Activated CD4-positive, CD25-positive, alpha-beta regulatory T cell (primary cell): ENCODE results near the gene ADGRG6.
"Not testable (repeated sequence)": the region's sequence is repeated elsewhere in the genome, so short reads cannot be mapped to it uniquely, and the experiment has no call there.

Experiments used
- DNase-seq, 4 experiments: peaks; one replicate each; lab custom pipeline; 2025; lab: John Stamatoyannopoulos, UW

The ADGRG6 gene

GRCh38 chr6:142322504-142323198, 20.8 kb downstream of the ADGRG6 start:
- DNase-seq, result no peak

- DNase-seq, result no peak
Observed at GRCh38 chr6:142323377-142323776, 21.6 kb downstream of the ADGRG6 start.

GRCh38 chr6:142324111-142324510, 22.3 kb downstream of the ADGRG6 start:
- no peak for DNase-seq

GRCh38 chr6:142325111-142325510, 23.3 kb downstream of the ADGRG6 start:
- no peak for DNase-seq

- DNase-seq, result no peak
Observed at GRCh38 chr6:142326540-142326939, 24.7 kb downstream of the ADGRG6 start.

- DNase-seq, result no peak
Observed at GRCh38 chr6:142328070-142328469, 26.3 kb downstream of the ADGRG6 start.

- DNase-seq, result no peak
Observed at GRCh38 chr6:142329486-142330113, 27.8 kb downstream of the ADGRG6 start.

GRCh38 chr6:142331075-142331551, 29.3 kb downstream of the ADGRG6 start:
- no peak for DNase-seq

GRCh38 chr6:142331601-142332000, 29.8 kb downstream of the ADGRG6 start:
- DNase-seq, result no peak

- no peak for DNase-seq
Observed at GRCh38 chr6:142332393-142333098, 30.7 kb downstream of the ADGRG6 start.

GRCh38 chr6:142333431-142333830, 31.6 kb downstream of the ADGRG6 start:
- DNase-seq, result no peak

- DNase-seq, result no peak
Observed at GRCh38 chr6:142334294-142334693, 32.5 kb downstream of the ADGRG6 start.

- DNase-seq, result no peak
Observed at GRCh38 chr6:142335415-142335814, 33.6 kb downstream of the ADGRG6 start.

GRCh38 chr6:142336183-142336582, 34.4 kb downstream of the ADGRG6 start:
- no peak for DNase-seq

GRCh38 chr6:142336787-142337186, 35.0 kb downstream of the ADGRG6 start:
- no peak for DNase-seq

- no peak for DNase-seq
Observed at GRCh38 chr6:142339113-142339512, 37.3 kb downstream of the ADGRG6 start.

- no peak for DNase-seq
Observed at GRCh38 chr6:142339968-142340658, 38.3 kb downstream of the ADGRG6 start.

GRCh38 chr6:142341855-142342330, 40.1 kb downstream of the ADGRG6 start:
- no peak for DNase-seq

GRCh38 chr6:142342986-142343385, 41.2 kb downstream of the ADGRG6 start:
- no peak for DNase-seq

- DNase-seq, result no peak
Observed at GRCh38 chr6:142343938-142344337, 42.1 kb downstream of the ADGRG6 start.

- DNase-seq, result no peak
Observed at GRCh38 chr6:142345261-142345660, 43.5 kb downstream of the ADGRG6 start.

- DNase-seq, result not testable (repeated sequence)
Observed at GRCh38 chr6:142346166-142346565, 44.4 kb downstream of the ADGRG6 start.
